ENCODE results near the gene SYNJ2.
A peak's percentile ranks its signal among the peaks of the same experiment; 100 is the strongest.

SYNJ2 gene

GRCh38 chr6:158081657-158081935 is 99.9 kb downstream of the SYNJ2 start:
- no peak for DNase-seq (ENCODE audit: low spot score)

- DNase-seq (ENCODE audit: low spot score): no peak
These were observed 102.0 kb downstream of the SYNJ2 start for GRCh38 chr6:158083455-158084325.

- DNase-seq (ENCODE audit: low spot score): no peak
These were observed 103.8 kb downstream of the SYNJ2 start for GRCh38 chr6:158085261-158086053.

- peak; percentile 89 for DNase-seq (ENCODE audit: low spot score)
These were observed 104.4 kb downstream of the SYNJ2 start for GRCh38 chr6:158086054-158086503.

- no peak for DNase-seq (ENCODE audit: low spot score)
These were observed 105.0 kb downstream of the SYNJ2 start for GRCh38 chr6:158086504-158087223.

GRCh38 chr6:158087224-158087867 is 105.7 kb downstream of the SYNJ2 start:
- DNase-seq (ENCODE audit: low spot score): no peak

- no peak for DNase-seq (ENCODE audit: low spot score)
These were observed 111.1 kb downstream of the SYNJ2 start for GRCh38 chr6:158092806-158093205.

GRCh38 chr6:158095031-158095430 is 113.4 kb downstream of the SYNJ2 start:
- no peak for DNase-seq (ENCODE audit: low spot score)

- DNase-seq (ENCODE audit: low spot score): no peak
These were observed 114.0 kb downstream of the SYNJ2 start for GRCh38 chr6:158095671-158096070.

- no peak for DNase-seq (ENCODE audit: low spot score)
These were observed 121.6 kb downstream of the SYNJ2 start for GRCh38 chr6:158103228-158103627.

- DNase-seq (ENCODE audit: low spot score): no peak
These were observed 123.0 kb downstream of the SYNJ2 start for GRCh38 chr6:158104696-158105095.

GRCh38 chr6:158109748-158110147 is 128.1 kb downstream of the SYNJ2 start:
- no peak for DNase-seq (ENCODE audit: low spot score)

GRCh38 chr6:158110986-158111385 is 129.3 kb downstream of the SYNJ2 start:
- no peak for DNase-seq (ENCODE audit: low spot score)

GRCh38 chr6:158111987-158112386 is 130.3 kb downstream of the SYNJ2 start:
- DNase-seq (ENCODE audit: low spot score): no peak

- DNase-seq (ENCODE audit: low spot score): no peak
These were observed 132.1 kb downstream of the SYNJ2 start for GRCh38 chr6:158113802-158114201.

- DNase-seq (ENCODE audit: low spot score): no peak
These were observed 133.4 kb downstream of the SYNJ2 start for GRCh38 chr6:158115102-158115501.

GRCh38 chr6:158115508-158115907 is 133.8 kb downstream of the SYNJ2 start:
- DNase-seq (ENCODE audit: low spot score): no peak

GRCh38 chr6:158118886-158119285 is 137.2 kb downstream of the SYNJ2 start:
- DNase-seq (ENCODE audit: low spot score): no peak

GRCh38 chr6:158121335-158121734 is 139.7 kb downstream of the SYNJ2 start:
- no peak for DNase-seq (ENCODE audit: low spot score)

- no peak for DNase-seq (ENCODE audit: low spot score)
These were observed 140.4 kb downstream of the SYNJ2 start for GRCh38 chr6:158122048-158122447.

- no peak for DNase-seq (ENCODE audit: low spot score)
These were observed 142.6 kb downstream of the SYNJ2 start for GRCh38 chr6:158124288-158124687.

- no peak for DNase-seq (ENCODE audit: low spot score)
These were observed 143.6 kb downstream of the SYNJ2 start for GRCh38 chr6:158125271-158125670.
